H1 (cell line): ENCODE data around the gene HECTD4. TPM values are rescaled to one million over a fixed set of nuclear protein-coding genes. Genes with fewer than 3 reads are reported as not detected.

Experiments used
- CTCF ChIA-PET: fragments of 300-600 bp; sonication (Branson Sonifier 250); formaldehyde crosslinking; loops from one replicate; lab custom pipeline; 2021; ENCODE audit not compliant: partially characterized antibody; lab: Charles Lee
- POLR2A ChIA-PET: fragments of 300-600 bp; sonication (Branson Sonifier 250); formaldehyde crosslinking; loops from one replicate; lab custom pipeline; 2021; ENCODE audit warnings: inconsistent platforms; ENCODE audit not compliant: partially characterized antibody; lab: Charles Lee
- DNase-seq, 2 experiments: peaks; one replicate each; pipeline versions ENCODE4 v3.0.0 to v3.0.0-alpha.2; 2010 to 2022; ENCODE audit warnings: low spot score in 2 of 2, low read depth in 1 of 2, mixed read lengths in 1 of 2
- FAIRE-seq: peaks from 2 replicates; lab custom pipeline; 2011; peaks lifted over from hg19 to GRCh38; lab: Jason Lieb, UNC
- H2AFZ ChIP-seq: 2 replicates; pipeline ENCODE4 v1.8.1; 2012; ENCODE audit warnings: low read length, inconsistent platforms
- H2AK5ac ChIP-seq: 2 replicates; pipeline ENCODE4 v1.6.1; 2013; ENCODE audit warnings: low read depth, low read length
- H2BK120ac ChIP-seq: replicated peaks from 2 replicates; pipeline ENCODE3; 2013; ENCODE audit warnings: low read depth, low read length, inconsistent platforms
- H2BK12ac ChIP-seq: 2 replicates; pipeline ENCODE4 v1.6.1; 2013; ENCODE audit warnings: low read depth, low read length
- H2BK15ac ChIP-seq: 2 replicates; pipeline ENCODE4 v1.6.1; 2013; ENCODE audit warnings: low read length
- H2BK20ac ChIP-seq: 2 replicates; pipeline ENCODE4 v1.6.1; 2013; ENCODE audit warnings: low read length
- H2BK5ac ChIP-seq: 2 replicates; pipeline ENCODE4 v1.6.1; 2013; ENCODE audit warnings: low read depth, low read length
- H3K14ac ChIP-seq: 2 replicates; pipeline ENCODE4 v1.6.1; 2013; ENCODE audit warnings: inconsistent platforms; ENCODE audit not compliant: insufficient read length
- H3K18ac ChIP-seq: 2 replicates; pipeline ENCODE4 v1.6.1; 2013; ENCODE audit warnings: low read length; ENCODE audit errors: extremely low read depth
- H3K23ac ChIP-seq: 2 replicates; pipeline ENCODE4 v1.6.1; 2013; ENCODE audit warnings: inconsistent platforms; ENCODE audit not compliant: insufficient read length
- H3K23me2 ChIP-seq: 2 replicates; pipeline ENCODE4 v1.6.1; 2013; ENCODE audit warnings: low read depth, low read length
- H3K27ac ChIP-seq: 2 replicates; pipeline ENCODE4 v1.6.1; 2011; ENCODE audit warnings: low read depth, low read length, inconsistent platforms
- H3K27me3 ChIP-seq, 4 experiments: replicated peaks in 1 of 4; 1 replicate in 1 of 4; 2 replicates in 3 of 4; pipeline versions ENCODE4 v1.6.1 to v1.8.1; 2011 to 2013; ENCODE audit warnings: low read length in 3 of 4, mild to moderate bottlenecking in 3 of 4, inconsistent platforms in 2 of 4, mixed read lengths in 2 of 4, moderate library complexity in 1 of 4; ENCODE audit not compliant: control insufficient read depth in 3 of 4, insufficient read depth in 3 of 4; ENCODE audit errors: extremely low read depth in 1 of 4
- H3K36me3 ChIP-seq, 4 experiments: 2 replicates each; pipeline versions ENCODE4 v1.6.1 to v1.8.1; 2011 to 2013; ENCODE audit warnings: mild to moderate bottlenecking in 4 of 4, low read length in 3 of 4, moderate library complexity in 2 of 4, control low read depth in 1 of 4, inconsistent platforms in 1 of 4; ENCODE audit not compliant: insufficient read depth in 4 of 4, control insufficient read depth in 2 of 4
- H3K4ac ChIP-seq: replicated peaks from 2 replicates; pipeline ENCODE3; 2013; ENCODE audit warnings: low read length, low read depth, mixed read lengths, inconsistent platforms; ENCODE audit not compliant: insufficient read length
- H3K4me1 ChIP-seq, 4 experiments: replicated peaks in 1 of 4; 1 replicate in 1 of 4; 2 replicates in 3 of 4; pipeline versions ENCODE4 v1.6.1 to v1.8.1; 2011 to 2013; ENCODE audit warnings: low read length in 3 of 4, inconsistent platforms in 2 of 4, mixed read lengths in 1 of 4; ENCODE audit not compliant: insufficient read depth in 4 of 4, control insufficient read depth in 3 of 4
- H3K4me2 ChIP-seq, 2 experiments: 2 replicates each; pipeline versions ENCODE4 v1.6.1 to v1.8.1; 2011 to 2013; ENCODE audit warnings: low read depth in 2 of 2, low read length in 2 of 2, control low read depth in 1 of 2, inconsistent platforms in 1 of 2, mild to moderate bottlenecking in 1 of 2; ENCODE audit not compliant: insufficient read depth in 1 of 2
- H3K4me3 ChIP-seq, 4 experiments: fragments of 200-600, 300-600 bp in 1 of 4; sonication (generic), shearing (Covaris generic), sonication (Bioruptor Twin) in 1 of 4; 2 replicates each; pipeline versions ENCODE4 v1.5.1 to v1.8.1; 2011 to 2016; ENCODE audit warnings: low read length in 4 of 4, low read depth in 3 of 4, control low read depth in 2 of 4, inconsistent platforms in 2 of 4, mild to moderate bottlenecking in 2 of 4, mixed read lengths in 1 of 4, moderate library complexity in 1 of 4; ENCODE audit not compliant: insufficient read depth in 2 of 4; ENCODE audit errors: extremely low read depth in 1 of 4
- H3K56ac ChIP-seq: replicated peaks from 2 replicates; pipeline ENCODE3; 2013; ENCODE audit warnings: low read depth, mild to moderate bottlenecking, mixed read lengths, low read length, inconsistent platforms; ENCODE audit not compliant: insufficient read length
- H3K79me1 ChIP-seq: 2 replicates; pipeline ENCODE4 v1.6.1; 2013; ENCODE audit warnings: low read depth, low read length, control low read depth
- H3K79me2 ChIP-seq, 2 experiments: 2 replicates each; pipeline versions ENCODE4 v1.6.1 to v1.8.1; 2012 to 2013; ENCODE audit warnings: low read length in 2 of 2, mild to moderate bottlenecking in 2 of 2, inconsistent platforms in 1 of 2; ENCODE audit not compliant: insufficient read depth in 2 of 2, control insufficient read depth in 1 of 2
- H3K9ac ChIP-seq, 4 experiments: replicated peaks in 1 of 4; 1 replicate in 1 of 4; 2 replicates in 3 of 4; pipeline versions ENCODE4 v1.6.1 to v1.8.1; 2011 to 2013; ENCODE audit warnings: low read depth in 3 of 4, low read length in 3 of 4, control low read depth in 2 of 4, mild to moderate bottlenecking in 2 of 4, moderate library complexity in 2 of 4, inconsistent platforms in 1 of 4; ENCODE audit errors: extremely low read depth in 1 of 4
- H3K9me3 ChIP-seq, 2 experiments: 2 replicates each; pipeline versions ENCODE4 v1.6.1 to v1.8.1; 2012 to 2013; ENCODE audit warnings: mild to moderate bottlenecking in 2 of 2, moderate library complexity in 2 of 2, control low read depth in 1 of 2, inconsistent platforms in 1 of 2, low read depth in 1 of 2, low read length in 1 of 2, mixed read lengths in 1 of 2; ENCODE audit not compliant: insufficient read depth in 2 of 2
- H4K20me1 ChIP-seq, 2 experiments: replicated peaks in 1 of 2; 2 replicates each; pipeline versions ENCODE3 to v1.8.1; 2011 to 2013; ENCODE audit warnings: inconsistent platforms in 2 of 2, low read length in 2 of 2, mild to moderate bottlenecking in 1 of 2; ENCODE audit not compliant: insufficient read depth in 2 of 2, control insufficient read depth in 1 of 2
- H4K5ac ChIP-seq: 2 replicates; pipeline ENCODE4 v1.6.1; 2013; ENCODE audit warnings: low read length, low read depth, mixed read lengths, inconsistent platforms; ENCODE audit not compliant: insufficient read length
- H4K8ac ChIP-seq: 2 replicates; pipeline ENCODE4 v1.8.0; 2013; ENCODE audit warnings: mild to moderate bottlenecking, moderate library complexity, low read length, inconsistent platforms; ENCODE audit not compliant: insufficient read depth; ENCODE audit errors: extremely low read depth
- H4K91ac ChIP-seq: replicated peaks from 2 replicates; pipeline ENCODE3; 2013; ENCODE audit warnings: low read length, mixed read lengths, inconsistent platforms; ENCODE audit not compliant: insufficient read length
- ATF3 ChIP-seq: IDR thresholded peaks from 2 replicates; pipeline ENCODE4 v1.6.1; 2011; ENCODE audit warnings: low read depth, mild to moderate bottlenecking, low read length; ENCODE audit not compliant: insufficient read depth
- RBBP5 ChIP-seq: IDR thresholded peaks from 2 replicates; pipeline ENCODE4 v1.7.1; 2012; ENCODE audit warnings: low read depth, mild to moderate bottlenecking, inconsistent platforms, low read length, moderate library complexity, borderline replicate concordance
- SIX5 ChIP-seq: IDR thresholded peaks from 2 replicates; pipeline ENCODE4 v1.6.1; 2011; ENCODE audit warnings: mild to moderate bottlenecking, low read depth, low read length
- SP4 ChIP-seq: IDR thresholded peaks from 2 replicates; pipeline ENCODE4 v1.6.1; 2012; ENCODE audit warnings: low read length, inconsistent platforms
- YY1 ChIP-seq: IDR thresholded peaks from 2 replicates; pipeline ENCODE4 v1.6.1; 2011; ENCODE audit warnings: low read depth, mild to moderate bottlenecking, low read length
- WGBS, 2 experiments: shearing (Covaris generic) in 1 of 2; methylation state at CpG; one replicate each; pipeline versions ENCODE4 v1.1.6 to v1.1.7; 2013 to 2015; ENCODE audit warnings: low lambda C conversion rate in 2 of 2, mixed read lengths in 2 of 2, inconsistent platforms in 1 of 2, low coverage in 1 of 2, missing lambda C conversion rate in 1 of 2; ENCODE audit not compliant: insufficient replicate concordance in 2 of 2, insufficient coverage in 1 of 2, insufficient read length in 1 of 2; ENCODE audit errors: extremely low coverage in 1 of 2, missing lambda C conversion rate in 1 of 2; 5-methylcytosine and 5-hydroxymethylcytosine counted together
- polyA plus RNA-seq, 7 experiments: library from polyadenylated mRNA; depleted of rRNA in 3 of 7; stranded (reverse) in 5 of 7; unstranded in 2 of 7; fragments of >200 nt in 5 of 7; fragments of 200-250 nt in 2 of 7; gene quantifications; 1 replicate in 5 of 7; 2 replicates in 1 of 7; 4 replicates in 1 of 7; pipeline versions ENCODE4 v1.2.1 to v1.2.3, GENCODE V29; 2011 to 2013; ENCODE audit warnings: missing spikeins in 2 of 7, mixed read lengths in 2 of 7
- total RNA-seq: library from RNA; stranded (reverse); fragmentation: NEBNext Ultra II Directional; extraction: Animal tissue kit (Norgen Biotek cat#: 25700); gene quantifications from 2 replicates; pipeline ENCODE4 v1.2.1, GENCODE V29; 2021

The HECTD4 gene
- total and polyA plus RNA-seq, 2 of the 8 experiments (the other 6 are each of a cell fraction or from before 2014, with no cell fraction given): 6.5 to 33.7 TPM

- H3K27ac ChIP-seq: no peak overlapping the region
- no peak overlapping the region for H2BK12ac ChIP-seq
- no peaks in the 10 kb centered on the region for H3K4me1 ChIP-seq
- no peaks in the 10 kb centered on the region for H3K79me2 ChIP-seq
- H4K5ac ChIP-seq: no peak overlapping the region
- H3K36me3 ChIP-seq: peaks cover 2 to 27% (median 16%) of the 10 kb centered on the region in 4 experiments
- no peak overlapping the region for H3K23ac ChIP-seq
- H3K56ac ChIP-seq: no peak overlapping the region
- H4K91ac ChIP-seq: no peak overlapping the region
- WGBS, 2 experiments: 94% methylated on average over 4 of the region's 4 CpGs; no CpG with 5 or more reads in 1 of the 2 experiments
- DNase-seq: no peak
- no peak overlapping the region for H2BK5ac ChIP-seq
- no peaks in the 10 kb centered on the region for H3K23me2 ChIP-seq
- CTCF ChIA-PET: interaction anchor here (1.4 to 3.8 kb wide), 2 partner anchors 14 to 16 kb away, joined by 5 to 12 read pairs; no protein-coding TSS in a partner anchor
- no peak overlapping the region for H3K9ac ChIP-seq
- no peak overlapping the region for H3K18ac ChIP-seq
- H4K20me1 ChIP-seq: peaks cover 0 to 3% of the 10 kb centered on the region in 2 experiments
- no peak overlapping the region for H3K4ac ChIP-seq
- no peak overlapping the region for H2AK5ac ChIP-seq
- no peak overlapping the region for H2BK20ac ChIP-seq
- POLR2A ChIA-PET: no interaction called here
- no peaks in the 10 kb centered on the region for H3K27me3 ChIP-seq
- H4K8ac ChIP-seq: no peak overlapping the region
- H3K79me1 ChIP-seq: no peaks in the 10 kb centered on the region
- FAIRE-seq: no peak
- no peak overlapping the region for H3K14ac ChIP-seq
- no peak overlapping the region for H2AFZ ChIP-seq
- H2BK15ac ChIP-seq: no peak overlapping the region
- H3K4me2 ChIP-seq: no peak overlapping the region
- H3K4me3 ChIP-seq: no peak overlapping the region
- no peak overlapping the region for H2BK120ac ChIP-seq
- no peaks in the 10 kb centered on the region for H3K9me3 ChIP-seq
- TF ChIP-seq RBBP5: no peak
- no peak for TF ChIP-seq SIX5
- no peak for TF ChIP-seq YY1
- no peak for TF ChIP-seq SP4
- no peak for TF ChIP-seq ATF3
Measured at GRCh38 chr12:112214064-112214463, 168.2 kb downstream of the HECTD4 start.
